Colonic mucosa (tissue), 4 donors: ENCODE results near the gene PPP1R13B. TPM values are rescaled to one million over a fixed set of nuclear protein-coding genes. Genes with fewer than 3 reads are reported as not detected.
"Not testable (repeated sequence)": the region's sequence is repeated elsewhere in the genome, so short reads cannot be mapped to it uniquely, and the experiment has no call there.

Experiments used
- DNase-seq: peaks from one replicate; pipeline ENCODE4 v3.0.0-alpha.2; 2020
- H3K27ac ChIP-seq: fragments of 200-600 bp; one replicate; pipeline ENCODE4 v1.8.0; 2021
- H3K27me3 ChIP-seq: fragments of 200-600 bp; one replicate; pipeline ENCODE4 v1.8.0; 2021
- H3K36me3 ChIP-seq: fragments of 200-600 bp; one replicate; pipeline ENCODE4 v1.8.0; 2021
- H3K4me1 ChIP-seq: fragments of 200-600 bp; one replicate; pipeline ENCODE4 v1.8.0; 2021; ENCODE audit warnings: mild to moderate bottlenecking
- H3K4me3 ChIP-seq: fragments of 200-600 bp; one replicate; pipeline ENCODE4 v1.8.0; 2021
- H3K9ac ChIP-seq, 2 donors: one replicate each; pipeline ENCODE4 v1.7.0; 2013; ENCODE audit warnings: control low read depth in 2 of 2, low read depth in 2 of 2, low read length in 2 of 2
- H3K9me3 ChIP-seq: fragments of 200-600 bp; one replicate; pipeline ENCODE4 v1.8.0; 2021
- CTCF ChIP-seq: fragments of 200-600 bp; IDR thresholded peaks from one replicate; pipeline ENCODE4 v1.8.0; 2022; ENCODE audit warnings: antibody characterized with exemption, mild to moderate bottlenecking
- intact Hi-C: fragments of 100-400 bp; cut with DNase I; formaldehyde crosslinking; loops from one replicate; pipeline ENCODE4 v1.14.1; 2022
- total RNA-seq, 2 donors: library from RNA; stranded (reverse); fragmentation: NEBNext Ultra II Directional in 1 of 2; extraction: Animal tissue kit (Norgen Biotek cat#: 25700) in 1 of 2; gene quantifications; one replicate each; pipeline ENCODE4 v1.2.1, GENCODE V29; 2021
- donor health status: healthy.
- donor health status: DM: no; HTN: no; CAD: no.
- donor health status: DM: no; HTN: no; CAD: no.

Gene PPP1R13B
- total RNA-seq, 2 donors from 2014 or later, result 41.1 to 48.3 TPM

- Histone ChIP-seq H3K36me3 (no peaks in the 10 kb centered on the region), H3K27me3 (no peaks in the 10 kb centered on the region), H3K4me1 (peaks cover 13% of the 10 kb centered on the region), H3K27ac (no peak overlapping the region), H3K4me3 (no peak overlapping the region), H3K9ac (no peak overlapping the region), H3K9me3 (no peaks in the 10 kb centered on the region)
- intact Hi-C loops, result no loop called here
- no peak for TF ChIP-seq CTCF
- no peak for DNase-seq
Measured at GRCh38 chr14:103694572-103695026, 152.8 kb downstream of the PPP1R13B start.

GRCh38 chr14:103693515-103693914 lies 153.9 kb downstream of the PPP1R13B start:
- intact Hi-C loops, result no loop called here
- no peak overlapping the region for H3K4me3 ChIP-seq
- no peak for TF ChIP-seq CTCF
- peaks cover 13% of the 10 kb centered on the region for H3K4me1 ChIP-seq
- no peaks in the 10 kb centered on the region for H3K9me3 ChIP-seq
- DNase-seq, result peak; percentile 89
- peak overlapping the region in 1 of 2 donors; percentile 9 for H3K9ac ChIP-seq
- no peaks in the 10 kb centered on the region for H3K27me3 ChIP-seq
- H3K36me3 ChIP-seq, result no peaks in the 10 kb centered on the region
- H3K27ac ChIP-seq, result peak overlapping the region; percentile 20

- TF ChIP-seq CTCF, result no peak
- no peak overlapping the region for H3K4me3 ChIP-seq
- DNase-seq, result no peak
- no peak overlapping the region for H3K9ac ChIP-seq
- intact Hi-C loops, result no loop called here
- H3K4me1 ChIP-seq, result peaks cover 11% of the 10 kb centered on the region
- no peaks in the 10 kb centered on the region for H3K27me3 ChIP-seq
- H3K27ac ChIP-seq, result peak overlapping the region; percentile 20
- H3K36me3 ChIP-seq, result no peaks in the 10 kb centered on the region
- no peaks in the 10 kb centered on the region for H3K9me3 ChIP-seq
Measured at GRCh38 chr14:103692871-103693270, 154.5 kb downstream of the PPP1R13B start.

GRCh38 chr14:103692159-103692558 lies 155.2 kb downstream of the PPP1R13B start:
- Histone ChIP-seq H3K4me3 (no peak overlapping the region), H3K9me3 (no peaks in the 10 kb centered on the region), H3K27me3 (no peaks in the 10 kb centered on the region), H3K27ac (no peak overlapping the region), H3K4me1 (peaks cover 4% of the 10 kb centered on the region), H3K9ac (no peak overlapping the region), H3K36me3 (peaks cover under 1% of the 10 kb centered on the region)
- intact Hi-C loops, result no loop called here
- no peak for TF ChIP-seq CTCF
- no peak for DNase-seq

- H3K27ac ChIP-seq, H3K9ac ChIP-seq, intact Hi-C loops, DNase-seq, H3K36me3 ChIP-seq, H3K4me1 ChIP-seq, H3K9me3 ChIP-seq, H3K4me3 ChIP-seq, H3K27me3 ChIP-seq: not testable (repeated sequence)
Measured at GRCh38 chr14:103691655-103692054, 155.7 kb downstream of the PPP1R13B start.

GRCh38 chr14:103690332-103690731 lies 157.0 kb downstream of the PPP1R13B start:
- Histone ChIP-seq H3K27ac (no peak overlapping the region), H3K9ac (no peak overlapping the region), H3K4me3 (no peak overlapping the region), H3K36me3 (peaks cover 6% of the 10 kb centered on the region), H3K27me3 (no peaks in the 10 kb centered on the region), H3K9me3 (no peaks in the 10 kb centered on the region), H3K4me1 (peaks cover 3% of the 10 kb centered on the region)
- intact Hi-C loops, result no loop called here
- TF ChIP-seq CTCF, result no peak
- no peak for DNase-seq
